K562 (cell line): Measurements from ENCODE around the gene PLTP. TPM values are rescaled to one million over a fixed set of nuclear protein-coding genes. Genes with fewer than 3 reads are reported as not detected.

Experiments used
- BCOR ChIP-seq: fragments of 450-650 bp; IDR thresholded peaks from 2 replicates; pipeline ENCODE4 v1.6.1; 2016
- E2F3 ChIP-seq: fragments of 250-450 bp; sonication (Bioruptor Pico); IDR thresholded peaks from 2 replicates; pipeline ENCODE4 v1.4.0; 2020; ENCODE audit warnings: mild to moderate bottlenecking
- HLTF ChIP-seq: fragments of 450-650 bp; IDR thresholded peaks from 2 replicates; pipeline ENCODE4 v1.6.1; 2016
- RBM17 ChIP-seq: fragments of 200-400 bp; formaldehyde crosslinking; IDR thresholded peaks from 2 replicates; pipeline ENCODE4 v1.6.1; 2017; ENCODE audit warnings: low read depth, mild to moderate bottlenecking, low read length, borderline replicate concordance
- RBM25 ChIP-seq: fragments of 200-400 bp; formaldehyde crosslinking; IDR thresholded peaks from 2 replicates; pipeline ENCODE4 v1.6.1; 2018; ENCODE audit warnings: low read length, low read depth, moderate library complexity; ENCODE audit not compliant: severe bottlenecking
- SIN3B ChIP-seq: fragments of 450-650 bp; IDR thresholded peaks from 2 replicates; pipeline ENCODE4 v1.6.1; 2017; ENCODE audit warnings: low read depth, mild to moderate bottlenecking, moderate library complexity
- SMARCA5 ChIP-seq: fragments of 450-650 bp; IDR thresholded peaks from 2 replicates; pipeline ENCODE4 v1.6.1; 2016
- ZNF140 ChIP-seq: fragments of 250-450 bp; sonication (Bioruptor Pico); IDR thresholded peaks from 2 replicates; pipeline ENCODE4 v1.8.0; 2021; ENCODE audit warnings: moderate library complexity, mild to moderate bottlenecking, inconsistent platforms
- ZNF41 ChIP-seq: fragments of 250-450 bp; sonication (Bioruptor Pico); conservative IDR thresholded peaks from 2 replicates; pipeline ENCODE4 v1.4.0; 2020; ENCODE audit warnings: mild to moderate bottlenecking
- ZNF644 ChIP-seq: fragments of 200-800 bp; sonication (Bioruptor generic); IDR thresholded peaks from 2 replicates; pipeline ENCODE4 v1.6.1; 2016; ENCODE audit warnings: low read depth, missing genetic modification characterization, missing compliant biosample characterization
- polyA plus RNA-seq, 8 experiments: library from polyadenylated mRNA; depleted of rRNA in 4 of 8; stranded (reverse) in 5 of 8; unstranded in 3 of 8; fragments of >200 nt; fragmentation: Nextera tagmentation in 2 of 8; fragmentation: Illumina TruSeq in 1 of 8; extraction: Ambion mirVana in 2 of 8; extraction: Trizol in 1 of 8; gene quantifications; 2 replicates each; pipeline versions ENCODE4 v1.2.1 to v1.2.3, GENCODE V29; 2011 to 2014; ENCODE audit warnings: inconsistent platforms in 1 of 8, missing spikeins in 1 of 8
- total RNA-seq, 7 experiments: library from RNA; depleted of rRNA in 6 of 7; stranded (reverse); fragments of >200 nt in 6 of 7; fragmentation: Illumina TruSeq in 2 of 7; extraction: Trizol in 2 of 7; gene quantifications; 2 replicates each; pipeline versions ENCODE4 v1.2.1 to v1.2.3, GENCODE V29; 2011 to 2021; ENCODE audit warnings: low replicate concordance in 1 of 7
- TF ChIP-seq, protein P1 (sequence below): sonication (generic); formaldehyde crosslinking; IDR thresholded peaks from 2 replicates; pipeline ENCODE4 v1.8.0; 2022; ENCODE audit warnings: mild to moderate bottlenecking, low read depth, missing genetic modification reagents
- TF ChIP-seq, protein P2 (sequence below): fragments of 450-650 bp; conservative IDR thresholded peaks from 2 replicates; pipeline ENCODE4 v1.6.1; 2016; ENCODE audit warnings: missing genetic modification characterization, low read depth, mild to moderate bottlenecking, missing compliant biosample characterization, moderate library complexity
- TF ChIP-seq, protein P3 (sequence below): fragments of 200-800 bp; sonication (Bioruptor generic); IDR thresholded peaks from 2 replicates; pipeline ENCODE4 v1.6.1; 2017; ENCODE audit warnings: missing genetic modification characterization, missing compliant biosample characterization
- TF ChIP-seq, protein P4 (sequence below): IDR thresholded peaks from 2 replicates; pipeline ENCODE4 v1.6.1; 2011; ENCODE audit not compliant: insufficient read length; ENCODE audit errors: extremely low read depth
- TF ChIP-seq, protein P5 (sequence below), 2 experiments: fragments of 450-650 bp; IDR thresholded peaks; 2 replicates each; pipeline ENCODE4 v1.6.1; 2018; ENCODE audit warnings: mild to moderate bottlenecking in 2 of 2, low read depth in 1 of 2; ENCODE audit not compliant: partially characterized antibody in 2 of 2
- TF ChIP-seq, protein P6 (sequence below): sonication (generic); formaldehyde crosslinking; IDR thresholded peaks from 2 replicates; pipeline ENCODE4 v1.9.0; 2022; ENCODE audit warnings: mild to moderate bottlenecking, missing genetic modification reagents
- TF ChIP-seq, protein P7 (sequence below): fragments of 450-650 bp; formaldehyde crosslinking; IDR thresholded peaks from 2 replicates; pipeline ENCODE4 v1.4.0; 2020; ENCODE audit warnings: mild to moderate bottlenecking, moderate library complexity

Gene PLTP
- total and polyA plus RNA-seq, 9 of the 15 experiments (the other 6 are each of a cell fraction or from before 2014, with no cell fraction given) = 2.8 to 29.3 (median 17.6) TPM

DNA sequence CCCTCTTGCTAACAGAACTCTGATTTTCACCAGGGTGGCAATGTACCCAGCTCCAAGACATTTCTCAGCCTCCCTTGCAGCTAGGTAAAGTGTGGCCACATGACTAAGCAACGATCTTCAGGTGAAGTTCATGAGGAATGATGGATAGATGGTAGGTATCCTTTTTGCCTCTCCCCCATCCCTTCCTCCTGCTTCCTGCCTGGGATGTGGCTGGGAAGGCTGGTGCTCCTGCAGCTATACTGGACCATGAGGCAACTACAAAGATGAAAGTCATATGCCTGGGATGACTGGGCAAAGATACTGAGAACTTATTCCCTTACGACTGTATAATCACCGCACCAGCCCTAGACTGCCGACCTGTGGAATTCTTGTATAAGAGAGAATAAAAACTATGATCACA, 46.6 kb upstream of the PLTP start (continued):
- TF ChIP-seq, protein P1, sequence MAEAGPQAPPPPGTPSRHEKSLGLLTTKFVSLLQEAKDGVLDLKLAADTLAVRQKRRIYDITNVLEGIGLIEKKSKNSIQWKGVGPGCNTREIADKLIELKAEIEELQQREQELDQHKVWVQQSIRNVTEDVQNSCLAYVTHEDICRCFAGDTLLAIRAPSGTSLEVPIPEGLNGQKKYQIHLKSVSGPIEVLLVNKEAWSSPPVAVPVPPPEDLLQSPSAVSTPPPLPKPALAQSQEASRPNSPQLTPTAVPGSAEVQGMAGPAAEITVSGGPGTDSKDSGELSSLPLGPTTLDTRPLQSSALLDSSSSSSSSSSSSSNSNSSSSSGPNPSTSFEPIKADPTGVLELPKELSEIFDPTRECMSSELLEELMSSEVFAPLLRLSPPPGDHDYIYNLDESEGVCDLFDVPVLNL (CRISPR knock-in tag) = no peak
- TF ChIP-seq, protein P2, sequence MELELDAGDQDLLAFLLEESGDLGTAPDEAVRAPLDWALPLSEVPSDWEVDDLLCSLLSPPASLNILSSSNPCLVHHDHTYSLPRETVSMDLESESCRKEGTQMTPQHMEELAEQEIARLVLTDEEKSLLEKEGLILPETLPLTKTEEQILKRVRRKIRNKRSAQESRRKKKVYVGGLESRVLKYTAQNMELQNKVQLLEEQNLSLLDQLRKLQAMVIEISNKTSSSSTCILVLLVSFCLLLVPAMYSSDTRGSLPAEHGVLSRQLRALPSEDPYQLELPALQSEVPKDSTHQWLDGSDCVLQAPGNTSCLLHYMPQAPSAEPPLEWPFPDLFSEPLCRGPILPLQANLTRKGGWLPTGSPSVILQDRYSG = no peak
- TF ChIP-seq ZNF41 (CRISPR knock-in tag) = no peak
- TF ChIP-seq BCOR = peak; percentile 50; the same call in 1 of the 2 replicates
- TF ChIP-seq RBM25 = peak; percentile 98
- TF ChIP-seq ZNF644 = no peak
- no peak for TF ChIP-seq E2F3 (CRISPR knock-in tag)
- TF ChIP-seq, protein P3, sequence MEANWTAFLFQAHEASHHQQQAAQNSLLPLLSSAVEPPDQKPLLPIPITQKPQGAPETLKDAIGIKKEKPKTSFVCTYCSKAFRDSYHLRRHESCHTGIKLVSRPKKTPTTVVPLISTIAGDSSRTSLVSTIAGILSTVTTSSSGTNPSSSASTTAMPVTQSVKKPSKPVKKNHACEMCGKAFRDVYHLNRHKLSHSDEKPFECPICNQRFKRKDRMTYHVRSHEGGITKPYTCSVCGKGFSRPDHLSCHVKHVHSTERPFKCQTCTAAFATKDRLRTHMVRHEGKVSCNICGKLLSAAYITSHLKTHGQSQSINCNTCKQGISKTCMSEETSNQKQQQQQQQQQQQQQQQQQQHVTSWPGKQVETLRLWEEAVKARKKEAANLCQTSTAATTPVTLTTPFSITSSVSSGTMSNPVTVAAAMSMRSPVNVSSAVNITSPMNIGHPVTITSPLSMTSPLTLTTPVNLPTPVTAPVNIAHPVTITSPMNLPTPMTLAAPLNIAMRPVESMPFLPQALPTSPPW = no peak
- TF ChIP-seq, protein P4, sequence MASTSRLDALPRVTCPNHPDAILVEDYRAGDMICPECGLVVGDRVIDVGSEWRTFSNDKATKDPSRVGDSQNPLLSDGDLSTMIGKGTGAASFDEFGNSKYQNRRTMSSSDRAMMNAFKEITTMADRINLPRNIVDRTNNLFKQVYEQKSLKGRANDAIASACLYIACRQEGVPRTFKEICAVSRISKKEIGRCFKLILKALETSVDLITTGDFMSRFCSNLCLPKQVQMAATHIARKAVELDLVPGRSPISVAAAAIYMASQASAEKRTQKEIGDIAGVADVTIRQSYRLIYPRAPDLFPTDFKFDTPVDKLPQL = no peak
- TF ChIP-seq SMARCA5 = peak; percentile 70; the same call in 1 of the 2 replicates
- no peak for TF ChIP-seq RBM17
- TF ChIP-seq, protein P5, sequence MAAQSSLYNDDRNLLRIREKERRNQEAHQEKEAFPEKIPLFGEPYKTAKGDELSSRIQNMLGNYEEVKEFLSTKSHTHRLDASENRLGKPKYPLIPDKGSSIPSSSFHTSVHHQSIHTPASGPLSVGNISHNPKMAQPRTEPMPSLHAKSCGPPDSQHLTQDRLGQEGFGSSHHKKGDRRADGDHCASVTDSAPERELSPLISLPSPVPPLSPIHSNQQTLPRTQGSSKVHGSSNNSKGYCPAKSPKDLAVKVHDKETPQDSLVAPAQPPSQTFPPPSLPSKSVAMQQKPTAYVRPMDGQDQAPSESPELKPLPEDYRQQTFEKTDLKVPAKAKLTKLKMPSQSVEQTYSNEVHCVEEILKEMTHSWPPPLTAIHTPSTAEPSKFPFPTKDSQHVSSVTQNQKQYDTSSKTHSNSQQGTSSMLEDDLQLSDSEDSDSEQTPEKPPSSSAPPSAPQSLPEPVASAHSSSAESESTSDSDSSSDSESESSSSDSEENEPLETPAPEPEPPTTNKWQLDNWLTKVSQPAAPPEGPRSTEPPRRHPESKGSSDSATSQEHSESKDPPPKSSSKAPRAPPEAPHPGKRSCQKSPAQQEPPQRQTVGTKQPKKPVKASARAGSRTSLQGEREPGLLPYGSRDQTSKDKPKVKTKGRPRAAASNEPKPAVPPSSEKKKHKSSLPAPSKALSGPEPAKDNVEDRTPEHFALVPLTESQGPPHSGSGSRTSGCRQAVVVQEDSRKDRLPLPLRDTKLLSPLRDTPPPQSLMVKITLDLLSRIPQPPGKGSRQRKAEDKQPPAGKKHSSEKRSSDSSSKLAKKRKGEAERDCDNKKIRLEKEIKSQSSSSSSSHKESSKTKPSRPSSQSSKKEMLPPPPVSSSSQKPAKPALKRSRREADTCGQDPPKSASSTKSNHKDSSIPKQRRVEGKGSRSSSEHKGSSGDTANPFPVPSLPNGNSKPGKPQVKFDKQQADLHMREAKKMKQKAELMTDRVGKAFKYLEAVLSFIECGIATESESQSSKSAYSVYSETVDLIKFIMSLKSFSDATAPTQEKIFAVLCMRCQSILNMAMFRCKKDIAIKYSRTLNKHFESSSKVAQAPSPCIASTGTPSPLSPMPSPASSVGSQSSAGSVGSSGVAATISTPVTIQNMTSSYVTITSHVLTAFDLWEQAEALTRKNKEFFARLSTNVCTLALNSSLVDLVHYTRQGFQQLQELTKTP (IDR thresholded peaks at IDR 0.05; ENCODE audit: low read depth in 1 of 2, partially characterized antibody in 2 of 2) = no peak
- peak; percentile 86 for TF ChIP-seq HLTF
- no peak for TF ChIP-seq SIN3B
- TF ChIP-seq, protein P6, sequence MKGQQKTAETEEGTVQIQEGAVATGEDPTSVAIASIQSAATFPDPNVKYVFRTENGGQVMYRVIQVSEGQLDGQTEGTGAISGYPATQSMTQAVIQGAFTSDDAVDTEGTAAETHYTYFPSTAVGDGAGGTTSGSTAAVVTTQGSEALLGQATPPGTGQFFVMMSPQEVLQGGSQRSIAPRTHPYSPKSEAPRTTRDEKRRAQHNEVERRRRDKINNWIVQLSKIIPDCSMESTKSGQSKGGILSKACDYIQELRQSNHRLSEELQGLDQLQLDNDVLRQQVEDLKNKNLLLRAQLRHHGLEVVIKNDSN (CRISPR knock-in tag) = no peak
- TF ChIP-seq, protein P7, sequence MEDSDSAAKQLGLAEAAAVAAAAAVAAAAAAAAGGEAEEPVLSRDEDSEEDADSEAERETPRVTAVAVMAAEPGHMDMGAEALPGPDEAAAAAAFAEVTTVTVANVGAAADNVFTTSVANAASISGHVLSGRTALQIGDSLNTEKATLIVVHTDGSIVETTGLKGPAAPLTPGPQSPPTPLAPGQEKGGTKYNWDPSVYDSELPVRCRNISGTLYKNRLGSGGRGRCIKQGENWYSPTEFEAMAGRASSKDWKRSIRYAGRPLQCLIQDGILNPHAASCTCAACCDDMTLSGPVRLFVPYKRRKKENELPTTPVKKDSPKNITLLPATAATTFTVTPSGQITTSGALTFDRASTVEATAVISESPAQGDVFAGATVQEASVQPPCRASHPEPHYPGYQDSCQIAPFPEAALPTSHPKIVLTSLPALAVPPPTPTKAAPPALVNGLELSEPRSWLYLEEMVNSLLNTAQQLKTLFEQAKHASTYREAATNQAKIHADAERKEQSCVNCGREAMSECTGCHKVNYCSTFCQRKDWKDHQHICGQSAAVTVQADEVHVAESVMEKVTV = no peak
- TF ChIP-seq ZNF140 (CRISPR knock-in tag) = no peak
